HFF-Myc (cell line): Measurements from ENCODE around the gene GPR31.

ENCODE experiments used
- DNase-seq: peaks from one replicate; pipeline ENCODE4 v3.0.0-alpha.2; 2011; ENCODE audit warnings: low read depth; ENCODE audit errors: extremely low read depth
- H3K4me3 ChIP-seq: replicated peaks from 2 replicates; pipeline ENCODE4 v1.5.1; 2011; ENCODE audit warnings: low read depth, mild to moderate bottlenecking, control low read depth, low read length
- TF ChIP-seq, protein P1 (sequence below): IDR thresholded peaks from 2 replicates; pipeline ENCODE4 v1.5.1; 2012; ENCODE audit warnings: mild to moderate bottlenecking, low read depth, low read length, control low read depth; ENCODE audit errors: missing control alignments

The GPR31 gene

DNA sequence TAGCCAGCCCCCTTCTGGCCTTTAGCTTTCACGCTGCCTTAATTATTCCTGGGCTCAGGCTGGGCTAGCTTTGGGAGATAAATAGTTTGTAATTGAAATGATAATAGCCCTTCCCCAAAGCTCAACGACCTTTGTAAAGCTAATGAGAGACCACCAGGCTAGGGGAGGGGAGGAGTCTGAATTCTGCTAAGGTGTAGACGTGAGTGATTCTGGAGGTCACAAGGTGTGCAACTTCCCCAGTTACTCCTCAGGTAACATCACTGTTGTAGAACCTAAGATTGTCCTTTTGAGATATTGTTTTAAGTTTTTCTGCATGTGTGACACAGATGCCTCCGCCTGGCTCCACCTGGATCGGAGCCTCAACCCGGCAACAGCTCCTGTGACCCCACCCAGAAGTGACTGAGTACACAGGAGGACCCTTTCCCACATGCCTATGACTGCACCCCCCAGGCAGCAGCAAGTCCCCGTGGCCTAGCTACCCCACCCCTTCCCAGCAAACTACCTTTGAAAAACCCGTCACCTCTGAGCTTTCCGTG, 5.8 kb upstream of the GPR31 start:
- TF ChIP-seq, protein P1, sequence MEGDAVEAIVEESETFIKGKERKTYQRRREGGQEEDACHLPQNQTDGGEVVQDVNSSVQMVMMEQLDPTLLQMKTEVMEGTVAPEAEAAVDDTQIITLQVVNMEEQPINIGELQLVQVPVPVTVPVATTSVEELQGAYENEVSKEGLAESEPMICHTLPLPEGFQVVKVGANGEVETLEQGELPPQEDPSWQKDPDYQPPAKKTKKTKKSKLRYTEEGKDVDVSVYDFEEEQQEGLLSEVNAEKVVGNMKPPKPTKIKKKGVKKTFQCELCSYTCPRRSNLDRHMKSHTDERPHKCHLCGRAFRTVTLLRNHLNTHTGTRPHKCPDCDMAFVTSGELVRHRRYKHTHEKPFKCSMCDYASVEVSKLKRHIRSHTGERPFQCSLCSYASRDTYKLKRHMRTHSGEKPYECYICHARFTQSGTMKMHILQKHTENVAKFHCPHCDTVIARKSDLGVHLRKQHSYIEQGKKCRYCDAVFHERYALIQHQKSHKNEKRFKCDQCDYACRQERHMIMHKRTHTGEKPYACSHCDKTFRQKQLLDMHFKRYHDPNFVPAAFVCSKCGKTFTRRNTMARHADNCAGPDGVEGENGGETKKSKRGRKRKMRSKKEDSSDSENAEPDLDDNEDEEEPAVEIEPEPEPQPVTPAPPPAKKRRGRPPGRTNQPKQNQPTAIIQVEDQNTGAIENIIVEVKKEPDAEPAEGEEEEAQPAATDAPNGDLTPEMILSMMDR = no peak
- H3K4me3 ChIP-seq = no peak overlapping the region
- no peak for DNase-seq

DNA sequence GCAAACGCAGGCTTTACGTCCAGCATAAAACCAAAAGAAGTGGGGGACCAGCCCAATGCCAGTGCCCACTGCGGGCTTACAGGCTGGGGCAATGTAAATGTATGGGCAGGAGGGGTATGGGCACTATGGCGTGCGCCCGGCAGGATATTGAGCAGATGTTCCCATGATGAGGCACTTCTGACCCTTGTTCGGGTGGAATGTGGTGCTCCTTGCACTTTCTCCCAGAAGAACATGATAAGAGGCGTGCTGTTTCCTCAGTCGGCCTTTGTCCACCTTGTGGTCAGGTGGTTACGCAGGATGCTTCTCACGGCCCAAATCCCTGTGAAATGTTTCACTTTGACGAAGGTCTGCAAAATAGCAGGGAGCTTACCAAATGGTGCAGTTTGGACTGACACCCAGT, 4.8 kb upstream of the GPR31 start:
- no peak for DNase-seq
- TF ChIP-seq, protein P1 = no peak
- H3K4me3 ChIP-seq = no peak overlapping the region

DNA sequence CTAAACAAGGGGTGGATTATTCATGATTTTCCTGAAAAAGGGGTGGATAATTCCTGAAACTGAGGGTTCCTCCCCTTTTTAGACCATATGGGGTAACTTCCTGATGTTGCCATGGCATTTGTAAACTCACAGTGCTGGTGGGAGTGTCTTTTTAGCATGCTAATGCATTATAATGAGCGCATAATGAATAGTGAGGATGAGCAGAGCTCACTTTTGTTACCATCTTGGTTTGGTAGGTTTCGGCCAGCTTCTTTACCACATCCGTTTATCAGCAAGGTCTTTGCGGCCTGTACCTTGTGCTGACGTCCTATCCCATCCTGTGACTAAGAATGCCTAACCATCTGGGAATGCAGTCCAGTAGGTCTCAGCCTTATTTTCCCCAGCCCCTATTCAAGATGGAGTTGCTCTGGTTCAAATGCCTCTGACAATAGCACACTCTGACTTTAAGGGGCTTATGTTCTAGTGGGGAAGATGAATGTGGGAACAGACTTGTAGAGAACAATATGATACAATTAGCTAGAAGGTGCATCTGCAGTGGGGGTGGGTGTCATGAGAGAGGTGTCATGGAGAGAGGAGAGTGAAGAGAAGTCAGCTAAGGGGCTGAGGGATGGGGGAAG, 4.2 kb upstream of the GPR31 start:
- no peak for DNase-seq
- H3K4me3 ChIP-seq = no peak overlapping the region
- TF ChIP-seq, protein P1 = no peak

DNA sequence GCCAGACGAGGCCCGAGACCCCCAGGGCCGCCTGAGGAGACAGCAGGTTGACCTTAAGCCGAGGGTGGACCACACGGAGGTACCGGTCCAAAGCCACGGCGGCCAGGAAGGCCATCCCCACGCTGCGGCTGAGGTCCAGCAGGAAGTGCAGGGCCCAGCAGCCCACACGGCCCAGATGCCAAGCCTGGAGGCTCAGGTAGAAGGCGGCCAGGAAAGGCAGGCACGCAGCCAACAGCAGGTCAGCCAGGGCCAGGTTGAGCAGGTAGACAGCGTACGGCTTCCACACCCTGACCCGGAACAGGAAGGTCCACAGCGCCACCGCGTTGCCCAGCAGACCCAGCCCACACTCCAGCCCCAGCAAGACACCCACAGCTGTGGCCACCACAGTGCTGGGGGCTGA, 366 bp downstream of the GPR31 start:
- no peak for DNase-seq
- TF ChIP-seq, protein P1 = no peak
- H3K4me3 ChIP-seq = no peak overlapping the region

DNA sequence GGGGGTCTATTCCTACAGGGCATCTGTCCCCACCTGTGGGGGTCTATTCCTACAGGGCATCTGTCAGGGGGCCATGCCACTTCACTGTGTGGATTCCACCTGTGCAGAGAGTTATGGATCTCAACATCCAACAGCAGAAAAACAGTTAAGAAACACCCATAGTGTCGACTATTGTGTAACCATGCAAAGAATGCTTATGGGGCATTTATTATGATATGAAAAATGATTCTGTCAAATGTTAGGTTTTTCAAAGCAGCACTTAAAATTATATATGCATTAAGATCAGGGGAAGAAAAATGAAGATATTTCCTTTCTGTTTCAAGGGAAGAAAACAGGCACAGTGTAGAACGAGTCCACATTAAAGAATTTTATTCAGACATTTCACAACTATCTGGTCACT, 2.9 kb downstream of the GPR31 start:
- TF ChIP-seq, protein P1 = no peak
- H3K4me3 ChIP-seq = no peak overlapping the region
- DNase-seq = no peak

DNA sequence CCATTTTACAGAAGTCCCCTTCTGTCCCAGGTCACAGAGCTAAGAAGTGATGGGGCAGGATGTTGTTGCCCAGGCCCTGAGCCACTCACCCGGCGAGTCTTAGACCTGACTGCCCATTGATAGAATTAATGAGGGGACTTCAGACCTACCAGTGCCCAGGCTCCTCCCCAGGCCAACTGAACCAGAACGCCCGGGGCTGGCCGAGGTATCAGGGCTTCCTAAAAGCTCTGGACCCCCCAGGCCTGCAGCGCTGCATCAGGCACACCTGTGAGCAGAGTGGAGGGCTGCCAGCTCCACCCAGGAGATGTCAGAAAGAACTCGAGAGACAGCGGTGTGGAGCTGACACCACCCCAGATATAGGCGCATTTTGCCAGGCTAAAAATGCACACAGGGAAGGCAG, 3.5 kb downstream of the GPR31 start:
- TF ChIP-seq, protein P1 = no peak
- no peak overlapping the region for H3K4me3 ChIP-seq

DNA sequence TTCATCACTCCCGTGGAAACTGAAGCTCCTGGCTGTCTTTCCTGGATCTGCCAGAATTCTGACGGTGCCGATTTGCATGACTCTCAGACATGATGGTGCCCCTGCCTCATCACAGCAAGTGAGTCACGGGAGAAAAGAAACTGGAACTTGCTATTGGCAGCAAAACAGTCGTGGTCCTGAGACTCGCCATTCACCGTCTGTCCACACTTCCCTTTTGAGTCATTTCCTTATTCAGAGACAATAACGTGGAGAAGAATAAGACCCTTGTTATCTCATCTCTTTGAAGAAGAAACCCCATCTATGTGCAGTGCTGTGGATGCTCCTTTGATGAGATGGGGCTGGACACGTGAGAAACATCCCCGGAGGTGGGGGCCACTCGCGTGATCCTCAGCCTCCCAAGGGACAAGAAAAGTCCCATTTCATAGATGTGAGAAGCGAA, 4.2 kb downstream of the GPR31 start:
- no peak overlapping the region for H3K4me3 ChIP-seq
- TF ChIP-seq, protein P1 = no peak
- no peak for DNase-seq

More for the DNA sequence above, 3.5 kb downstream of the GPR31 start:
- no peak for DNase-seq
